Spleen (tissue), 7 donors: ENCODE results near the gene FOXD1.

Experiments used
- POLR2A ChIP-seq, 3 donors: fragments of 450-650 bp; IDR thresholded peaks; one replicate each; pipeline ENCODE4 v1.5.1; 2017; ENCODE audit warnings: antibody characterized with exemption in 3 of 3, mild to moderate bottlenecking in 1 of 3
- POLR2AphosphoS5 ChIP-seq, 3 donors: sonication (generic); formaldehyde crosslinking; IDR thresholded peaks; one replicate each; pipeline ENCODE4 v1.5.1; 2017; ENCODE audit warnings: antibody characterized with exemption in 3 of 3
- TF ChIP-seq, protein P1 (sequence below), 11 experiments: fragments of 200-600 bp in 7 of 11; fragments of 450-650 bp in 4 of 11; sonication (generic) in 4 of 11; IDR thresholded peaks in 8 of 11; conservative IDR thresholded peaks in 3 of 11; 1 replicate in 7 of 11; 2 replicates in 4 of 11; pipeline versions ENCODE4 v1.4.0 to v1.8.0; 2016 to 2021; ENCODE audit warnings: antibody characterized with exemption in 11 of 11, inconsistent platforms in 4 of 11, mild to moderate bottlenecking in 1 of 11
- donor health status: DM: no; HTN: no; CAD: no; lungs with moderate emphysema.
- donor health status: DM: no; HTN: no; CAD: no.
- donor health status: DM: no; HTN: no; CAD: no.

DNA sequence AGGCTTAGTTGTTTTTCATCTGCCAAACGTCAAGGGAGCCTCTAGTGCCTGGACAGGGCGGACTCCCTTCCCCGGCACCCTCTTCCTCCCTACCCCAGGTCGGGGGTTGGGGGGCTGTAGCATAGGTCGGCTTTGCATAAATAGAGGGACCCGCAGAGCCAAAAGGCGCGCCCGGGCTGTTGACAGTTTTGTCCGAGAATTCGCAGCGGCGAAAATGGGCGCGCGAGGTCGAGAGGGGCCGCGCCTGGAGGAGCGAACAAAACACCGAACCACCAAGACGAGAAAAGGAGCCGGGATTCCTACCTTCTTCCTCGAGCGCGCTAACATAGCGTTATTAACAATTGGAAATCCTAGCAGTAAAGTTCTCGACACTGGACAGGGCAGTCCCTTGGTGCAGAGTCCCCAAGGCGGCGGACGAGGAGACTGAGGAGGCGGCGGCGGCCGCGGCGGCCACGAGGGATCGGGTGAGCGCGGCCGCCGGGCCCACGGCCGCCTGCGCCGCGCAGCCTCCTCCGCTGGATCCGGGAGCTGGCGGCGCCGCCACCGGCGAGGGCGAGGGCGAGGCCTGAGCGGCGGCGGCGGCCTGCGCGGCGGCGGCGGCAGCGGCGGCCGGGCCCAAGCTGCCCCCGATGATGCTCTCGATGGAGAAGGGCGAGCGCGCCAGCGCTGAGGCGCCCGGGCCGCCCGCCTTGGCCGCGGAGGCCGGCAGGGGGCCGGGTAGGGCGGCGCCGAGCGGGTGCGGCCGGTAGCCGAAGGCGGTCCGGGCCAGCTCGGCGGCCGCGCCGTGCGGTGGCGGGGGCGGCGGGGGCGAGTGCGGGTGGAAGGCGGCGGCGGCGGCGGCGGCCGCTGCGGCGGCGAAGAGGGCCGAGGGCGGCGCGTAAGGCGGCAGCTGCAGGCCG is 1.7 kb downstream of the FOXD1 start:
- TF ChIP-seq, protein P1, sequence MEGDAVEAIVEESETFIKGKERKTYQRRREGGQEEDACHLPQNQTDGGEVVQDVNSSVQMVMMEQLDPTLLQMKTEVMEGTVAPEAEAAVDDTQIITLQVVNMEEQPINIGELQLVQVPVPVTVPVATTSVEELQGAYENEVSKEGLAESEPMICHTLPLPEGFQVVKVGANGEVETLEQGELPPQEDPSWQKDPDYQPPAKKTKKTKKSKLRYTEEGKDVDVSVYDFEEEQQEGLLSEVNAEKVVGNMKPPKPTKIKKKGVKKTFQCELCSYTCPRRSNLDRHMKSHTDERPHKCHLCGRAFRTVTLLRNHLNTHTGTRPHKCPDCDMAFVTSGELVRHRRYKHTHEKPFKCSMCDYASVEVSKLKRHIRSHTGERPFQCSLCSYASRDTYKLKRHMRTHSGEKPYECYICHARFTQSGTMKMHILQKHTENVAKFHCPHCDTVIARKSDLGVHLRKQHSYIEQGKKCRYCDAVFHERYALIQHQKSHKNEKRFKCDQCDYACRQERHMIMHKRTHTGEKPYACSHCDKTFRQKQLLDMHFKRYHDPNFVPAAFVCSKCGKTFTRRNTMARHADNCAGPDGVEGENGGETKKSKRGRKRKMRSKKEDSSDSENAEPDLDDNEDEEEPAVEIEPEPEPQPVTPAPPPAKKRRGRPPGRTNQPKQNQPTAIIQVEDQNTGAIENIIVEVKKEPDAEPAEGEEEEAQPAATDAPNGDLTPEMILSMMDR (IDR thresholded peaks at IDR 0.05 in 8 of 11, conservative IDR thresholded peaks at IDR 0.05 in 3 of 11), result no peak
- TF ChIP-seq POLR2A (IDR thresholded peaks at IDR 0.05) (no peak), POLR2AphosphoS5 (IDR thresholded peaks at IDR 0.05) (no peak)
